HG03108 (cell line): ENCODE data around the gene ARHGEF40.

ENCODE experiments used
- ATAC-seq: cut with Tn5 transposase; IDR thresholded peaks from one replicate; pipeline ENCODE4 v1.9.1; 2021; ENCODE audit warnings: moderate library complexity; ENCODE audit not compliant: unreplicated experiment

Gene ARHGEF40

GRCh38 chr14:21058903-21059302 is 11.2 kb upstream of the ARHGEF40 start:
- no peak for ATAC-seq

- ATAC-seq, result no peak
Observed at GRCh38 chr14:21059842-21060613, 10.1 kb upstream of the ARHGEF40 start.

GRCh38 chr14:21060614-21061346 is 9.3 kb upstream of the ARHGEF40 start:
- no peak for ATAC-seq

- no peak for ATAC-seq
Observed at GRCh38 chr14:21061347-21061668, 8.8 kb upstream of the ARHGEF40 start.

- ATAC-seq, result no peak
Observed at GRCh38 chr14:21063479-21063878, 6.6 kb upstream of the ARHGEF40 start.

- no peak for ATAC-seq
Observed at GRCh38 chr14:21066882-21067502, 3.1 kb upstream of the ARHGEF40 start.

- no peak for ATAC-seq
Observed at GRCh38 chr14:21068521-21069387, 1.4 kb upstream of the ARHGEF40 start.

- no peak for ATAC-seq
Observed at GRCh38 chr14:21069388-21070082, 569 bp upstream of the ARHGEF40 start.

- ATAC-seq, result peak; percentile 1
Observed at GRCh38 chr14:21070610-21071224, 613 bp downstream of the ARHGEF40 start.

- peak; percentile 70 for ATAC-seq
Observed at GRCh38 chr14:21071225-21072030, 1.3 kb downstream of the ARHGEF40 start.

GRCh38 chr14:21072031-21072473 is 1.9 kb downstream of the ARHGEF40 start:
- no peak for ATAC-seq

- no peak for ATAC-seq
Observed at GRCh38 chr14:21072781-21073339, 2.8 kb downstream of the ARHGEF40 start.

GRCh38 chr14:21073921-21074320 is 3.8 kb downstream of the ARHGEF40 start:
- ATAC-seq, result no peak

- no peak for ATAC-seq
Observed at GRCh38 chr14:21074398-21075272, 4.5 kb downstream of the ARHGEF40 start.

GRCh38 chr14:21075719-21076437 is 5.8 kb downstream of the ARHGEF40 start:
- ATAC-seq, result no peak

- no peak for ATAC-seq
Observed at GRCh38 chr14:21077672-21078071, 7.6 kb downstream of the ARHGEF40 start.

GRCh38 chr14:21078287-21078686 is 8.2 kb downstream of the ARHGEF40 start:
- ATAC-seq, result no peak
